ENCODE measurements around the gene WBP1. TPM values are rescaled to one million over a fixed set of nuclear protein-coding genes. Genes with fewer than 3 reads are reported as not detected.
A peak's percentile ranks its signal among the peaks of the same experiment; 100 is the strongest.
"Not testable (repeated sequence)": the region's sequence is repeated elsewhere in the genome, so short reads cannot be mapped to it uniquely, and the experiment has no call there.

Gene WBP1
- total RNA-seq, 2 donors from 2014 or later, result 47.6 to 48.3 TPM

DNA sequence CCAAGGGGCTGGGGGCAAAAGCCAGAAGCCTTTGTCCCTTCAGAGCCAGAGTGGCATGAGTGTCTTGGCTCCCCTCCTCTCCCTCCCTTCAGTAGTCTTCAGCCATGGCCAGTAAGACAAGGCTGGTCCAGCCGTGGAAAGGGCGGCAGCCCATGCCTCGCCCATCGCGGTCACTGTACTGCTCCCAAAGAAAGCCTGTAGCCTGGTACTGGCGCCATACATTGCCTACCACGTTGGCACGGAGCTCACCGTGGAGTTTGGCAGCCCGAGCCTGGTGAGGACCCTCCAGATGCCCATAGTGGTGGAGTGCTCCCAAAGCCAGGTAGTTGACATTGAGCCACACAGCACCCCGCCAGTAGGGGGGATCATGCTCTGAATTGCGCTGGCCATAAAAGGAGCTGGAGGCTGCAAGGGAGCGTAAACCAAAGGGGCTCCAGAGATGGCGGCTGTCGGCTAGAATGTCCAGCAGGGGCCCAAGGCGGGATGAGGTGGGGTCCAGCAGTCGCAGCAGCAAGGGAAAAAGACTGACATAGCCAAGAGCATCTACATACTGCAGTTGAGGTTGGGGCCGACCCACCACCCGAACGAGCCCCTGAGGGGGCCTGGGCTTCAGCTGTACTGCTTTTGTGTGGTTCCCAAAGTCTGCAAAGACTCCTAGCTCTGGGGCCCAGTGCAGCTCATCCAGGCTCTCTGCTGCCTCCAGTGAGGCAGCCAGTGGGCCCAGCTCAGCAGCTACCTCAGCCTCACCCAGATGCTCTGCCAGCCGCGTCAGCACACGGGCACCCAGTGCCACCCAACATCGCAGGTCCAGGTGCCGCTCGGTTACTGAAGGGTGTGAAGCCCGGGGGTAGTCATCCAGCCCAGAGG, 3.2 kb downstream of the WBP1 start:
- Histone ChIP-seq H3K4me3 (no peak overlapping the region), H3K4me1 (peaks cover 7% of the 10 kb centered on the region), H3K36me3 (no peaks in the 10 kb centered on the region), H3K27me3 (no peaks in the 10 kb centered on the region), H3K27ac (no peak overlapping the region), H3K9ac (ENCODE audit: low read depth in 2 of 2, low read length in 2 of 2) (no peak overlapping the region), H3K9me3 (no peaks in the 10 kb centered on the region)
- intact Hi-C loops (cut with DNase I), result no loop called here
- no peak for DNase-seq
- TF ChIP-seq, protein P1, sequence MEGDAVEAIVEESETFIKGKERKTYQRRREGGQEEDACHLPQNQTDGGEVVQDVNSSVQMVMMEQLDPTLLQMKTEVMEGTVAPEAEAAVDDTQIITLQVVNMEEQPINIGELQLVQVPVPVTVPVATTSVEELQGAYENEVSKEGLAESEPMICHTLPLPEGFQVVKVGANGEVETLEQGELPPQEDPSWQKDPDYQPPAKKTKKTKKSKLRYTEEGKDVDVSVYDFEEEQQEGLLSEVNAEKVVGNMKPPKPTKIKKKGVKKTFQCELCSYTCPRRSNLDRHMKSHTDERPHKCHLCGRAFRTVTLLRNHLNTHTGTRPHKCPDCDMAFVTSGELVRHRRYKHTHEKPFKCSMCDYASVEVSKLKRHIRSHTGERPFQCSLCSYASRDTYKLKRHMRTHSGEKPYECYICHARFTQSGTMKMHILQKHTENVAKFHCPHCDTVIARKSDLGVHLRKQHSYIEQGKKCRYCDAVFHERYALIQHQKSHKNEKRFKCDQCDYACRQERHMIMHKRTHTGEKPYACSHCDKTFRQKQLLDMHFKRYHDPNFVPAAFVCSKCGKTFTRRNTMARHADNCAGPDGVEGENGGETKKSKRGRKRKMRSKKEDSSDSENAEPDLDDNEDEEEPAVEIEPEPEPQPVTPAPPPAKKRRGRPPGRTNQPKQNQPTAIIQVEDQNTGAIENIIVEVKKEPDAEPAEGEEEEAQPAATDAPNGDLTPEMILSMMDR (IDR thresholded peaks at IDR 0.05), result no peak

DNA sequence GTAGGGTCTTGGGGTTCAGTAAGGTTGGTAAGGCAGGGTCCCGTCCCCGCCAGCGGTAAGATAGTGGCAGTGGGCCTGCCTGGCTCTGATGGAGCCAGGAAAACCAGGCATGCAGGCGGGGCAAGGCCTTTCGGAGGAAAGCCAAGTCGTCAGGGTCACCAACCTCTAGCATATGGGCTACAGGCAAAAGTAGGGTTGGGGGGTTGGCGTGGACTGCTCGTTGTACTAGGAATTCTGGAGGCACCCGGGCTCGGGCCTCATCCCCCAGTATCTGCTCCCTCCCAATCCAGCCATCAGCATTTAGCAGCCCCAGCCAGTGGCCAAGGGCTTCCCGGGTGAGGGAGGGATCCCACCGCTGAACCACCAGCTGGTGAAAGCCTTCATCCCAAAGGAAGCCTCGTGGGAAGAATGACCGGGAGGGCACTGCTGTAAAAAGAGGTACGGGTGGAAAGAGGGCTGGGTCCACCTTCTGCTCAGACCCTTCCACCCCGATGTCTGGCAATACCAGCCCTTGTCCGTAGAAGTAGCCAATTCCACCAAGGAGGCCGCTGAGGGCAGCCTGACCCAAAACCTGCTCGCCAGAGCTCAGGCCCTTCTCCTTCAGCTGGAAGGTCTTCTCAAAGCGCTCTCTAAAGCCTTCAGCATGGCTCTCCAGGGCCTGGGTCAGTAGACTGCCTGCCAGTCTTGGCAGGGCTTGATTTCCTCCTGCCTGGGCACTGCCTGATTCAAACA, 4.0 kb downstream of the WBP1 start:
- Histone ChIP-seq H3K36me3 (no peaks in the 10 kb centered on the region), H3K27me3 (no peaks in the 10 kb centered on the region), H3K9ac (ENCODE audit: low read depth in 2 of 2, low read length in 2 of 2) (no peak overlapping the region), H3K27ac (no peak overlapping the region), H3K9me3 (no peaks in the 10 kb centered on the region), H3K4me3 (no peak overlapping the region), H3K4me1 (peaks cover 7% of the 10 kb centered on the region)
- intact Hi-C loops (cut with DNase I), result no loop called here
- no peak for DNase-seq
- TF ChIP-seq, protein P1 (IDR thresholded peaks at IDR 0.05), result no peak

DNA sequence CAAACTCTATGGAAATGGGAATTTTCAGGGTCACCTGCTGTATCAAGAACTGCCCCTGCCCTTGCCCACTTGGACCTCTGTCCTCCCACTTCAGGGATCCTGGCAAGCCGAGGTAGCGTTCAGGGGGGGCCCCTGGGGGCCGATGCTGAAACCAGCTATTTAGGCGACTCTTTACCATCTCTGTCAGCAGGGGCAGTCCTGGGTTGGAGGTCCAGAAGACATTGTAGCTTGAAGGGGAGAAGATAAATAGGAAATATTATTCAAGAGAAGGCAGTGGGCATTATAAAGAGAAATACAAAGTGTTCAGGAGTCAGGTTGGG, 4.5 kb downstream of the WBP1 start:
- no peak overlapping the region for H3K4me3 ChIP-seq

DNA sequence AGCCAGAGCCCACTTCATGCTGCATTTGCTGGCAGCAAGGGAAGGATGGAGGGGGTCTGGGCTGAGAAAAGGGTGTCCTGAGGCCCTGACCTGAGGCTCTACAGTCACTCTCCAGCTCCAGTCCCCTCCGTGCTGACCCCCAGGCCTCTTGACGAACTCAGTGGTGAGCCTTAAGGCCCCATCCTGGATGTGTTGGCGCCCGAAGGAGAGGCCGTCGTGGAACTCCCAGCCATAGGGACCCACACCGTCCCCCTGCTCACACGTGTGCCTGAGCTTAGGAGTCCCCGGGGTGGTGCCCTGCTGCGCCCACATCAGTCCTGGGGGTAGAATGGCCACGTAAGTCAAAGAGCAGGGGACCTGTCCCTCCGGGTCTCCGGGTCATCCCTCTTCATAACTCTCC, 6.2 kb downstream of the WBP1 start:
- Histone ChIP-seq H3K9ac (ENCODE audit: low read depth in 2 of 2, low read length in 2 of 2) (peak overlapping the region; percentile 81 to 83), H3K4me1 (peaks cover 7% of the 10 kb centered on the region), H3K9me3 (no peaks in the 10 kb centered on the region), H3K27ac (peak overlapping the region; percentile 76), H3K27me3 (no peaks in the 10 kb centered on the region), H3K4me3 (peak overlapping the region; percentile 99), H3K36me3 (no peaks in the 10 kb centered on the region)
- DNase-seq, result no peak
- intact Hi-C loops (cut with DNase I), result no loop called here
- TF ChIP-seq, protein P1 (IDR thresholded peaks at IDR 0.05), result no peak

More for the DNA sequence above, 4.5 kb downstream of the WBP1 start:
- TF ChIP-seq, protein P1 (IDR thresholded peaks at IDR 0.05), result no peak
- no peak overlapping the region for H3K27ac ChIP-seq
- no peaks in the 10 kb centered on the region for H3K9me3 ChIP-seq
- DNase-seq, result no peak
- intact Hi-C loops (cut with DNase I), result no loop called here
- H3K9ac ChIP-seq (ENCODE audit: low read depth in 2 of 2, low read length in 2 of 2), result no peak overlapping the region
- no peaks in the 10 kb centered on the region for H3K36me3 ChIP-seq
- H3K27me3 ChIP-seq, result no peaks in the 10 kb centered on the region
- peaks cover 7% of the 10 kb centered on the region for H3K4me1 ChIP-seq

DNA sequence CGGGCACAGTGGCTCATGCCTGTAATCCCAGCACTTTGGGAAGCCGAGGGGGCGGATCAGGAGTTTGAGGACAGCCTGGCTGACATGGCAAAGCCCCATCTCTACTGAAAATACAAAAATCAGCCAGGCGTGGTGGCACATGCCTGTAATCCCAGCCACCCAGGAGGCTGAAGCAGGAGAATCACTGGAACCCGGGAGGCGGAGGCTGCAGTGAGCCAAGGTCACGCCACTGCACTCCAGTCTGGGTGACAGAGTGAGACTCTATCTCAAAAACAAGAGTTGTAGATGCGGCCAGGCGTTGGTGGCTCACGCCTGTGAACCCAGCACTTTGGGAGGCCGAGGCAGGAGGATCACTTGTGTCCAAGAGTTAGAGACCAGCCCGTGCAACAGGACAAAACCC, 12.5 kb downstream of the WBP1 start:
- H3K4me3 ChIP-seq; DNase-seq; H3K9ac ChIP-seq (ENCODE audit: low read depth in 2 of 2, low read length in 2 of 2); H3K36me3 ChIP-seq; H3K9me3 ChIP-seq; H3K27ac ChIP-seq; intact Hi-C loops (cut with DNase I); H3K4me1 ChIP-seq; H3K27me3 ChIP-seq: not testable (repeated sequence)
